ENCODE results near the gene REM2. TPM values are rescaled to one million over a fixed set of nuclear protein-coding genes. Genes with fewer than 3 reads are reported as not detected.

REM2 gene
- total RNA-seq, 2 experiments from 2014 or later: 1.5 to 5.7 TPM

DNA sequence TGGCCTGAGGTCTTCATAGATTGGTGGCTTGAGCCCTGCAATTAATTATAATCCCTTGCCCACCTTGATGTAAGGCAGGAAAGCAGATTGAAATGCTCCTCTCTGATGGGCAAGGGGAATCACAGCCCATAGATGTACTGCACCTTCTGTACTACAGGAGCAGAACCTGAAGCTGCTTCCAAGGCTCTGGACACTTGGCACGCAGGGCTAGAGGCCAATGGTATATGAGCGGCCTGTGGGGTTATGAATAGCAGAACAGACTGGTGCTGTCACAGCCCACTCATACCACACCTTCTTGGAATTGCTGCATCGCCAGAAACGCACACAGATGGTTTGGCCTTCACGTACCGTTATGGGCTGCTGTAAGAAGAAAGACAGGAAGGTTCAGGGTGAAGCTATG is 37.7 kb downstream of the REM2 start:
- Histone ChIP-seq H3K9me2 (ENCODE audit: insufficient read depth, low read length) (no peaks in the 10 kb centered on the region), H3K4me1 (ENCODE audit: insufficient read depth, low read length, poor library complexity, severe bottlenecking) (peaks cover 37% of the 10 kb centered on the region), H3K4me3 (ENCODE audit: low read depth, low read length, poor library complexity, severe bottlenecking) (no peak overlapping the region), H4K20me1 (ENCODE audit: insufficient read depth, low read length) (no peaks in the 10 kb centered on the region), H3K36me3 (ENCODE audit: insufficient read depth, low read length) (peaks cover 80% of the 10 kb centered on the region), H3K79me2 (ENCODE audit: insufficient read depth, low read depth, low read length) (peaks cover 32% of the 10 kb centered on the region), H3K9me3 (ENCODE audit: low read length) (no peaks in the 10 kb centered on the region), H3K27ac (ENCODE audit: low read depth, low read length, poor library complexity, severe bottlenecking) (no peak overlapping the region), H2AFZ (ENCODE audit: low read length) (no peak overlapping the region), H3K4me2 (ENCODE audit: low read length) (no peak overlapping the region)
- ChIA-PET CTCF (ENCODE audit: unreplicated experiment) (interaction anchor here (0.6 kb wide), 1 partner anchor 134 kb away, joined by 3 read pairs; no protein-coding TSS in a partner anchor), POLR2A (interaction anchor here (5.9 to 6.3 kb wide), 2 partner anchors 7 to 31 kb away, joined by 42 to 61 read pairs; partner anchors contain the start of gene PRMT5)
- intact Hi-C loops (cut with micrococcal nuclease; ENCODE audit: unreplicated experiment): no loop called here
- no peak for DNase-seq (ENCODE audit: low spot score)
- BruUV-seq (replicated peaks): no TSS peak
- no peak for TF ChIP-seq EZH2phosphoT487 (IDR thresholded peaks at IDR 0.05; ENCODE audit: borderline replicate concordance, low read depth, low read length)
- TF ChIP-seq, protein P1, sequence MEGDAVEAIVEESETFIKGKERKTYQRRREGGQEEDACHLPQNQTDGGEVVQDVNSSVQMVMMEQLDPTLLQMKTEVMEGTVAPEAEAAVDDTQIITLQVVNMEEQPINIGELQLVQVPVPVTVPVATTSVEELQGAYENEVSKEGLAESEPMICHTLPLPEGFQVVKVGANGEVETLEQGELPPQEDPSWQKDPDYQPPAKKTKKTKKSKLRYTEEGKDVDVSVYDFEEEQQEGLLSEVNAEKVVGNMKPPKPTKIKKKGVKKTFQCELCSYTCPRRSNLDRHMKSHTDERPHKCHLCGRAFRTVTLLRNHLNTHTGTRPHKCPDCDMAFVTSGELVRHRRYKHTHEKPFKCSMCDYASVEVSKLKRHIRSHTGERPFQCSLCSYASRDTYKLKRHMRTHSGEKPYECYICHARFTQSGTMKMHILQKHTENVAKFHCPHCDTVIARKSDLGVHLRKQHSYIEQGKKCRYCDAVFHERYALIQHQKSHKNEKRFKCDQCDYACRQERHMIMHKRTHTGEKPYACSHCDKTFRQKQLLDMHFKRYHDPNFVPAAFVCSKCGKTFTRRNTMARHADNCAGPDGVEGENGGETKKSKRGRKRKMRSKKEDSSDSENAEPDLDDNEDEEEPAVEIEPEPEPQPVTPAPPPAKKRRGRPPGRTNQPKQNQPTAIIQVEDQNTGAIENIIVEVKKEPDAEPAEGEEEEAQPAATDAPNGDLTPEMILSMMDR (conservative IDR thresholded peaks at IDR 0.05; ENCODE audit: low read length): no peak

DNA sequence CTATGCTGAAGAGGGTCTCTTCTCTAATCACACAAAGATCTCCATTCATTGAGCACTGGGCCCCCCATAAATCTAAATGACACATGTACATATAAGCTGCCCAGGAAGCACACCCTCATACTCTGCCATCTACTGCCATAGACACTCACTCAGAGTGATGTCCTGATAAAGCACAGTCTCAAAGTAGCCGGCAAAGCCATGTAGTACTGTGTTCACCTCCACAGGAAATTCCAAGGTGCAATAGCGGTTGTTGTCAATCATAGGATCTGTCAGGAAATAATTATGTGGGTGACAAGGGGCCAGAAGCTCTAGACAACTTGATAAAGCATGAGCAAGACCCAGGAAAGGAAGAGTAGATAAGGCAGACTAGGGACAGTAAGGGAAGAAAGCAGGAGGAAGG is 39.3 kb downstream of the REM2 start:
- POLR2A ChIA-PET: interaction anchor here (0.9 kb wide), 1 partner anchor 28 kb away, joined by 3 read pairs; no protein-coding TSS in a partner anchor
- Histone ChIP-seq H3K9me3 (ENCODE audit: low read length) (no peaks in the 10 kb centered on the region), H3K4me1 (ENCODE audit: insufficient read depth, low read length, poor library complexity, severe bottlenecking) (peaks cover 38% of the 10 kb centered on the region), H2AFZ (ENCODE audit: low read length) (no peak overlapping the region), H3K27ac (ENCODE audit: low read depth, low read length, poor library complexity, severe bottlenecking) (no peak overlapping the region), H3K4me3 (ENCODE audit: low read depth, low read length, poor library complexity, severe bottlenecking) (no peak overlapping the region), H4K20me1 (ENCODE audit: insufficient read depth, low read length) (no peaks in the 10 kb centered on the region), H3K36me3 (ENCODE audit: insufficient read depth, low read length) (peaks cover 79% of the 10 kb centered on the region), H3K79me2 (ENCODE audit: insufficient read depth, low read depth, low read length) (peaks cover 32% of the 10 kb centered on the region), H3K4me2 (ENCODE audit: low read length) (no peak overlapping the region), H3K9me2 (ENCODE audit: insufficient read depth, low read length) (no peaks in the 10 kb centered on the region)
- intact Hi-C loops (cut with micrococcal nuclease; ENCODE audit: unreplicated experiment): no loop called here
- CTCF ChIA-PET (ENCODE audit: unreplicated experiment): no interaction called here
- no peak for DNase-seq (ENCODE audit: low spot score)
- no TSS peak for BruUV-seq (replicated peaks)
- TF ChIP-seq, protein P1 (conservative IDR thresholded peaks at IDR 0.05; ENCODE audit: low read length): no peak
- TF ChIP-seq EZH2phosphoT487 (IDR thresholded peaks at IDR 0.05; ENCODE audit: borderline replicate concordance, low read depth, low read length): no peak

DNA sequence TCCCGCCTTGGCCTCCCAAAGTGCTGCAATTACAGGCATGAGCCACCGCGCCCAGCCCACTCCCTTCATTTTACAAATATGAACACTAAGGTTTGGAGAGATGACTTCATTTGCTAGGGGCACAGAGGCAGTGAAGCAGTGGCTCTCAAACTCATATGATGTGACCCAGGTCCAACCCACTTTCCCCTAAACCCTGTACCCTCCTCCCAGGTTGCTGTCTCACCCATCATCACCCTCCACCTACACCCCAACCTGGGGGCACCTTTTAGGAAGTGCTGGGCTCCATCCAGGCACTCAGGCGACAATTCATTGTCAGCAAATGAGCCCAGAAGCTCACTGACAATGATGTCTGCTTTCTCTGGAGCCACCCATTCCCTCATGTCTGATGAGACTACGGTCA is 40.7 kb downstream of the REM2 start:
- H3K4me1 ChIP-seq (ENCODE audit: insufficient read depth, low read length, poor library complexity, severe bottlenecking): peaks cover 42% of the 10 kb centered on the region
- POLR2A ChIA-PET: interaction anchor here (0.7 to 1.0 kb wide), 2 partner anchors 21 to 35 kb away, joined by 3 to 4 read pairs; no protein-coding TSS in a partner anchor
- CTCF ChIA-PET (ENCODE audit: unreplicated experiment): no interaction called here
- no peaks in the 10 kb centered on the region for H4K20me1 ChIP-seq (ENCODE audit: insufficient read depth, low read length)
- BruUV-seq (replicated peaks): no TSS peak
- intact Hi-C loops (cut with micrococcal nuclease; ENCODE audit: unreplicated experiment): no loop called here
- H3K79me2 ChIP-seq (ENCODE audit: insufficient read depth, low read depth, low read length): peaks cover 33% of the 10 kb centered on the region
- no peaks in the 10 kb centered on the region for H3K9me3 ChIP-seq (ENCODE audit: low read length)
- no peak overlapping the region for H3K4me3 ChIP-seq (ENCODE audit: low read depth, low read length, poor library complexity, severe bottlenecking)
- no peak overlapping the region for H3K27ac ChIP-seq (ENCODE audit: low read depth, low read length, poor library complexity, severe bottlenecking)
- H3K4me2 ChIP-seq (ENCODE audit: low read length): no peak overlapping the region
- H3K9me2 ChIP-seq (ENCODE audit: insufficient read depth, low read length): no peaks in the 10 kb centered on the region
- H3K36me3 ChIP-seq (ENCODE audit: insufficient read depth, low read length): peaks cover 81% of the 10 kb centered on the region
- H2AFZ ChIP-seq (ENCODE audit: low read length): no peak overlapping the region
- no peak for DNase-seq (ENCODE audit: low spot score)
- TF ChIP-seq, protein P1 (conservative IDR thresholded peaks at IDR 0.05; ENCODE audit: low read length): no peak
- no peak for TF ChIP-seq EZH2phosphoT487 (IDR thresholded peaks at IDR 0.05; ENCODE audit: borderline replicate concordance, low read depth, low read length)

Data from OCI-LY7 (cell line).